HEK293T (cell line): ENCODE results near the gene ST6GAL1.

ENCODE experiments used
- ARNT ChIP-seq: fragments of 450-650 bp; IDR thresholded peaks from 2 replicates; pipeline ENCODE4 v1.6.1; 2017; ENCODE audit warnings: mild to moderate bottlenecking
- BHLHE40 ChIP-seq: fragments of 450-650 bp; IDR thresholded peaks from 2 replicates; pipeline ENCODE4 v1.6.1; 2016; ENCODE audit warnings: mild to moderate bottlenecking, moderate library complexity, borderline replicate concordance
- CTBP1 ChIP-seq: fragments of 450-650 bp; IDR thresholded peaks from 2 replicates; pipeline ENCODE4 v1.6.1; 2016; ENCODE audit warnings: borderline replicate concordance
- ELF4 ChIP-seq: fragments of 450-650 bp; IDR thresholded peaks from 2 replicates; pipeline ENCODE4 v1.6.1; 2017; ENCODE audit warnings: antibody characterized with exemption
- FOXA1 ChIP-seq: fragments of 450-650 bp; IDR thresholded peaks from 2 replicates; pipeline ENCODE4 v1.6.1; 2016; ENCODE audit warnings: mild to moderate bottlenecking
- FOXK2 ChIP-seq: fragments of 450-650 bp; IDR thresholded peaks from 2 replicates; pipeline ENCODE4 v1.6.1; 2016; ENCODE audit warnings: mild to moderate bottlenecking
- FOXM1 ChIP-seq: fragments of 450-650 bp; IDR thresholded peaks from 2 replicates; pipeline ENCODE4 v1.6.1; 2017; ENCODE audit warnings: mild to moderate bottlenecking, borderline replicate concordance
- HDGF ChIP-seq: fragments of 450-650 bp; IDR thresholded peaks from 2 replicates; pipeline ENCODE4 v1.6.1; 2017; ENCODE audit warnings: antibody characterized with exemption, borderline replicate concordance
- L3MBTL2 ChIP-seq: fragments of 450-650 bp; conservative IDR thresholded peaks from 2 replicates; pipeline ENCODE4 v1.6.1; 2016; ENCODE audit warnings: mild to moderate bottlenecking
- LEF1 ChIP-seq: fragments of 450-650 bp; IDR thresholded peaks from 2 replicates; pipeline ENCODE4 v1.6.1; 2017; ENCODE audit warnings: mild to moderate bottlenecking, borderline replicate concordance
- SP1 ChIP-seq: fragments of 450-650 bp; IDR thresholded peaks from 2 replicates; pipeline ENCODE4 v1.6.1; 2017
- SUZ12 ChIP-seq: fragments of 450-650 bp; IDR thresholded peaks from 2 replicates; pipeline ENCODE4 v1.6.1; 2016; ENCODE audit warnings: mild to moderate bottlenecking
- TARDBP ChIP-seq: fragments of 450-650 bp; IDR thresholded peaks from 2 replicates; pipeline ENCODE4 v1.6.1; 2016
- TF ChIP-seq, protein P1 (sequence below): fragments of 450-650 bp; IDR thresholded peaks from 2 replicates; pipeline ENCODE4 v1.6.1; 2016

DNA sequence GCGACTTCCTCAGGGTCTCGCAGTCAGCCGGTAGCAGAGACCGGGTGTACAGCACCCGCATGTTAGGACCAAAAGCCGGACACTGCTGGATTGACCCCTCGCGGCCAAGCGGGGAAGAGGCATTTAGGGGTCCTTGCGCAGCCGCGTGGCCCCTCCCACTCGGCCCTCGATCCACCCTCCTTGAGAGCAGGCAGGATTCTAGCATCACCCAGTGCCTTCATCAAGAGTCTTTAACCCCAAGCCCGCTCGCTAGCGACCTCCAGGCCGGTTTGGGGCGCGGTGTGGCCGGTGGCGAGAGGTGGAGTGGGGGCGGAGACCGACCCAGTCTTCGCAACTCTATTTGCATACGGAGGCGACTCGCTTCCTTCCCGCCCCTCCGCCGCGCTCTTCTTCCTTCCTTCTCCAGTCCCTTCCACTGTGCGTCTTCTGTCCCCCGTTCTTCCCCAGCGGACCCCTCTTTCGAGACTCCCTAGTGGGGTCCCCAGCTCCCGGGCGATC is at the start of gene ST6GAL1:
- TF ChIP-seq ARNT (no peak), FOXK2 (no peak), ELF4 (no peak), SP1 (no peak), FOXA1 (no peak), CTBP1 (no peak), BHLHE40 (no peak), FOXM1 (no peak), SUZ12 (no peak), L3MBTL2 (peak; percentile 52), HDGF (no peak), LEF1 (no peak), TARDBP (no peak)
- TF ChIP-seq, protein P1, sequence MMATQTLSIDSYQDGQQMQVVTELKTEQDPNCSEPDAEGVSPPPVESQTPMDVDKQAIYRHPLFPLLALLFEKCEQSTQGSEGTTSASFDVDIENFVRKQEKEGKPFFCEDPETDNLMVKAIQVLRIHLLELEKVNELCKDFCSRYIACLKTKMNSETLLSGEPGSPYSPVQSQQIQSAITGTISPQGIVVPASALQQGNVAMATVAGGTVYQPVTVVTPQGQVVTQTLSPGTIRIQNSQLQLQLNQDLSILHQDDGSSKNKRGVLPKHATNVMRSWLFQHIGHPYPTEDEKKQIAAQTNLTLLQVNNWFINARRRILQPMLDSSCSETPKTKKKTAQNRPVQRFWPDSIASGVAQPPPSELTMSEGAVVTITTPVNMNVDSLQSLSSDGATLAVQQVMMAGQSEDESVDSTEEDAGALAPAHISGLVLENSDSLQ, result no peak
